IMR-90 (cell line): ENCODE results near the gene USP24. TPM values are rescaled to one million over a fixed set of nuclear protein-coding genes. Genes with fewer than 3 reads are reported as not detected.

Experiments
- ATAC-seq: fragments of 200-7000 bp; cut with Tn5 transposase; 2 replicates; pipeline ENCODE4 v1.9.1; 2020; ENCODE audit warnings: low read depth, mild to moderate bottlenecking, moderate library complexity
- BruUV-seq: library from RNA; stranded (reverse); fragments of 400-500 nt; replicated peaks from 2 replicates; lab custom pipeline; 2021; lab: Mats Ljungman, UMichigan
- CTCF ChIA-PET: fragments of 300-600 bp; formaldehyde crosslinking; extraction: SDS; loops from one replicate; lab custom pipeline; 2021; ENCODE audit warnings: antibody characterized with exemption; lab: Yijun Ruan, JAX
- POLR2A ChIA-PET: fragments of 300-600 bp; sonication (Branson Sonifier 250); formaldehyde crosslinking; loops from one replicate; lab custom pipeline; 2022; ENCODE audit warnings: antibody characterized with exemption; ENCODE audit not compliant: unreplicated experiment; lab: Charles Lee
- DNase-seq: peaks from one replicate; pipeline ENCODE4 v3.0.0; 2013
- H2AFZ ChIP-seq: replicated peaks from 2 replicates; pipeline ENCODE3; 2013; ENCODE audit warnings: low read length, mild to moderate bottlenecking; ENCODE audit not compliant: poor library complexity
- H2AK5ac ChIP-seq: 2 replicates; pipeline ENCODE4 v1.6.1; 2013; ENCODE audit warnings: low read depth, low read length, inconsistent platforms
- H2AK9ac ChIP-seq: replicated peaks from 2 replicates; pipeline ENCODE3; 2013; ENCODE audit warnings: mild to moderate bottlenecking, low read depth, low read length, moderate library complexity; ENCODE audit not compliant: poor library complexity
- H2BK120ac ChIP-seq: 2 replicates; pipeline ENCODE4 v1.6.1; 2013; ENCODE audit warnings: low read depth, low read length, inconsistent platforms
- H2BK15ac ChIP-seq: 3 replicates; pipeline ENCODE4 v1.6.1; 2013; ENCODE audit warnings: low read depth, low read length, inconsistent platforms
- H2BK20ac ChIP-seq: 2 replicates; pipeline ENCODE4 v1.6.1; 2013; ENCODE audit warnings: low read depth, mild to moderate bottlenecking, inconsistent platforms, low read length, moderate library complexity
- H2BK5ac ChIP-seq: 2 replicates; pipeline ENCODE4 v1.6.1; 2013; ENCODE audit warnings: mild to moderate bottlenecking, low read depth, low read length, inconsistent platforms; ENCODE audit not compliant: poor library complexity, severe bottlenecking
- H3K14ac ChIP-seq: replicated peaks from 2 replicates; pipeline ENCODE4 v1.6.1; 2013; ENCODE audit warnings: low read depth, low read length, inconsistent platforms
- H3K18ac ChIP-seq: 2 replicates; pipeline ENCODE4 v1.6.1; 2013; ENCODE audit warnings: low read depth, low read length, control low read depth
- H3K23ac ChIP-seq: 2 replicates; pipeline ENCODE4 v1.6.1; 2013; ENCODE audit warnings: low read depth, low read length, inconsistent platforms
- H3K27ac ChIP-seq: 2 replicates; pipeline ENCODE4 v1.5.1; 2013; ENCODE audit warnings: mild to moderate bottlenecking, control low read depth, low read length; ENCODE audit not compliant: insufficient read depth
- H3K27me3 ChIP-seq: 2 replicates; pipeline ENCODE4 v1.6.1; 2013; ENCODE audit warnings: low read length; ENCODE audit not compliant: control insufficient read depth, insufficient read depth
- H3K36me3 ChIP-seq: 2 replicates; pipeline ENCODE4 v1.6.1; 2013; ENCODE audit warnings: low read length, mixed read lengths; ENCODE audit not compliant: control insufficient read depth, insufficient read depth
- H3K4ac ChIP-seq: 2 replicates; pipeline ENCODE4 v1.6.1; 2013; ENCODE audit warnings: low read depth, low read length, inconsistent platforms
- H3K4me1 ChIP-seq: 2 replicates; pipeline ENCODE4 v1.6.1; 2013; ENCODE audit warnings: low read length, mixed read lengths; ENCODE audit not compliant: control insufficient read depth, insufficient read depth
- H3K4me2 ChIP-seq: 2 replicates; pipeline ENCODE4 v1.6.1; 2013; ENCODE audit warnings: low read depth, mild to moderate bottlenecking, control low read depth, low read length, moderate library complexity
- H3K4me3 ChIP-seq: 2 replicates; pipeline ENCODE4 v1.5.1; 2013; ENCODE audit warnings: low read depth, mild to moderate bottlenecking, control low read depth, low read length, moderate library complexity; ENCODE audit not compliant: insufficient read depth
- H3K56ac ChIP-seq: 2 replicates; pipeline ENCODE4 v1.6.1; 2013; ENCODE audit warnings: low read length, inconsistent platforms; ENCODE audit not compliant: insufficient read depth; ENCODE audit errors: extremely low read depth
- H3K79me1 ChIP-seq, 2 experiments: 2 replicates each; pipeline ENCODE4 v1.6.1; 2013; ENCODE audit warnings: low read length in 2 of 2, inconsistent platforms in 1 of 2, low read depth in 1 of 2
- H3K9ac ChIP-seq: 2 replicates; pipeline ENCODE4 v1.6.1; 2013; ENCODE audit warnings: low read depth, low read length, control low read depth
- H3K9me1 ChIP-seq: 2 replicates; pipeline ENCODE4 v1.6.1; 2013; ENCODE audit warnings: low read length, inconsistent platforms; ENCODE audit not compliant: insufficient read depth
- H3K9me3 ChIP-seq: 2 replicates; pipeline ENCODE4 v1.6.1; 2013; ENCODE audit warnings: low read length; ENCODE audit not compliant: control insufficient read depth, insufficient read depth
- H4K20me1 ChIP-seq: 2 replicates; pipeline ENCODE4 v1.6.1; 2013; ENCODE audit warnings: low read length, inconsistent platforms; ENCODE audit not compliant: insufficient read depth
- H4K5ac ChIP-seq: 2 replicates; pipeline ENCODE4 v1.6.1; 2013; ENCODE audit warnings: mild to moderate bottlenecking, low read depth, low read length, control low read depth
- H4K8ac ChIP-seq, 2 experiments: 2 replicates each; pipeline ENCODE4 v1.6.1; 2013; ENCODE audit warnings: low read depth in 2 of 2, low read length in 2 of 2, control low read depth in 1 of 2, inconsistent platforms in 1 of 2
- H4K91ac ChIP-seq: 2 replicates; pipeline ENCODE4 v1.6.1; 2013; ENCODE audit warnings: low read depth, low read length, inconsistent platforms; ENCODE audit not compliant: insufficient read depth
- BHLHE40 ChIP-seq: fragments of 150-350 bp; IDR thresholded peaks from 2 replicates; pipeline ENCODE4 v1.6.1; 2016; ENCODE audit warnings: mild to moderate bottlenecking, low read depth, low read length
- CEBPB ChIP-seq: IDR thresholded peaks from 2 replicates; pipeline ENCODE4 v1.6.1; 2012; ENCODE audit warnings: low read depth, low read length, improper control_type of control experiment
- CHD1 ChIP-seq: IDR thresholded peaks from 2 replicates; pipeline ENCODE4 v1.6.1; 2012; ENCODE audit warnings: low read depth, low read length, improper control_type of control experiment
- CTCF ChIP-seq: conservative IDR thresholded peaks from 2 replicates; pipeline ENCODE4 v1.5.1; 2012; ENCODE audit warnings: mild to moderate bottlenecking, low read depth, low read length, improper control_type of control experiment
- ELK1 ChIP-seq: fragments of 150-350 bp; IDR thresholded peaks from 2 replicates; pipeline ENCODE4 v1.6.1; 2016; ENCODE audit warnings: low read depth, mild to moderate bottlenecking, low read length, moderate library complexity, borderline replicate concordance
- MAFK ChIP-seq: IDR thresholded peaks from 2 replicates; pipeline ENCODE4 v1.6.1; 2012; ENCODE audit warnings: low read depth, low read length, improper control_type of control experiment
- MAZ ChIP-seq: IDR thresholded peaks from 2 replicates; pipeline ENCODE4 v1.6.1; 2012; ENCODE audit warnings: low read depth, mild to moderate bottlenecking, low read length, improper control_type of control experiment, moderate library complexity, borderline replicate concordance
- MXI1 ChIP-seq: IDR thresholded peaks from 2 replicates; pipeline ENCODE4 v1.6.1; 2012; ENCODE audit warnings: low read depth, mild to moderate bottlenecking, low read length, moderate library complexity, borderline replicate concordance
- NFE2L2 ChIP-seq: fragments of 150-350 bp; IDR thresholded peaks from 2 replicates; pipeline ENCODE4 v1.6.1; 2016; ENCODE audit warnings: low read depth, mild to moderate bottlenecking, low read length
- RAD21 ChIP-seq: IDR thresholded peaks from 2 replicates; pipeline ENCODE4 v1.6.1; 2012; ENCODE audit warnings: low read length, improper control_type of control experiment
- RCOR1 ChIP-seq: IDR thresholded peaks from 2 replicates; pipeline ENCODE4 v1.6.1; 2012; ENCODE audit warnings: mild to moderate bottlenecking, low read length, improper control_type of control experiment; ENCODE audit not compliant: insufficient replicate concordance
- RFX5 ChIP-seq: IDR thresholded peaks from 2 replicates; pipeline ENCODE4 v1.8.0; 2012; ENCODE audit warnings: low read depth, mild to moderate bottlenecking, low read length, moderate library complexity
- SMC3 ChIP-seq: fragments of 150-350 bp; IDR thresholded peaks from 2 replicates; pipeline ENCODE4 v1.6.1; 2016; ENCODE audit warnings: low read depth, mild to moderate bottlenecking, antibody characterized with exemption, low read length, moderate library complexity
- USF2 ChIP-seq: fragments of 150-350 bp; IDR thresholded peaks from 2 replicates; pipeline ENCODE4 v1.6.1; 2017; ENCODE audit warnings: mild to moderate bottlenecking, antibody characterized with exemption, low read length, low read depth
- WGBS, 2 experiments: methylation state at CpG; one replicate each; pipeline versions ENCODE4 v1.1.5 to v1.1.7; 2013; ENCODE audit warnings: missing lambda C conversion rate in 2 of 2; ENCODE audit not compliant: insufficient read length in 1 of 2; ENCODE audit errors: extremely low coverage in 2 of 2; 5-methylcytosine and 5-hydroxymethylcytosine counted together
- dilution Hi-C: fragments of 300-500 bp; cut with HindIII; formaldehyde crosslinking; loops from one replicate; pipeline ENCODE4 v1.14.3; 2018; ENCODE audit warnings: low sequenced_read_pairs; ENCODE audit not compliant: unreplicated experiment
- in situ Hi-C: fragments of 300-500 bp; cut with MboI; formaldehyde crosslinking; loops from 3 replicates; pipeline ENCODE4 v1.14.3; 2019; ENCODE audit warnings: low sequenced_read_pairs, inconsistent platforms, mixed read lengths
- intact Hi-C: fragments of 100-400 bp; cut with micrococcal nuclease; formaldehyde crosslinking; loops from 2 replicates; pipeline ENCODE4 v1.10.0; 2022
- polyA plus RNA-seq, 3 experiments: library from polyadenylated mRNA; depleted of rRNA; stranded (reverse); fragments of >200 nt; gene quantifications; 2 replicates each; pipeline ENCODE4 v1.2.3, GENCODE V29; 2012; ENCODE audit warnings: low replicate concordance in 1 of 3
- total RNA-seq: library from RNA; depleted of rRNA; stranded (reverse); fragments of >200 nt; gene quantifications from 2 replicates; pipeline ENCODE4 v1.2.3, GENCODE V29; 2012

USP24 gene
- total and polyA plus RNA-seq, 2 of the 4 experiments (the other 2 are of a cell fraction): 8.4 to 36.7 TPM

GRCh38 chr1:55213151-55213884 is 1.8 kb downstream of the USP24 start:
- Histone ChIP-seq H2AK5ac (peak overlapping the region; percentile 71; the same call in 1 of the 2 replicates), H3K4ac (peak overlapping the region; percentile 82; the same call in 1 of the 2 replicates), H3K56ac (no peak overlapping the region), H3K9me1 (peaks cover 11% of the 10 kb centered on the region), H3K4me1 (peaks cover 8% of the 10 kb centered on the region; the same call in 1 of the 2 replicates), H3K9ac (peak overlapping the region; percentile 79; the same call in 1 of the 2 replicates), H3K4me3 (peak overlapping the region; percentile 99), H3K4me2 (peak overlapping the region; percentile 84), H4K5ac (no peak overlapping the region), H4K91ac (no peak overlapping the region), H4K20me1 (peaks cover 20% of the 10 kb centered on the region), H3K27ac (peak overlapping the region; percentile 55), H2BK20ac (no peak overlapping the region), H2BK120ac (no peak overlapping the region), H3K9me3 (no peaks in the 10 kb centered on the region), H2BK15ac (no peak overlapping the region), H3K27me3 (no peaks in the 10 kb centered on the region), H3K79me1 (peaks cover 23 to 51% of the 10 kb centered on the region in 2 experiments), H3K14ac (peak overlapping the region; percentile 84; the same call in 1 of the 2 replicates), H3K18ac (no peak overlapping the region), H4K8ac (no peak overlapping the region), H3K36me3 (no peaks in the 10 kb centered on the region), H2AFZ (no peak overlapping the region), H3K23ac (peak overlapping the region; percentile 66), H2AK9ac (no peak overlapping the region), H2BK5ac (no peak overlapping the region)
- ATAC-seq: no peak
- DNase-seq: no peak
- in situ Hi-C loops (no loop called here), dilution Hi-C loops (no loop called here), intact Hi-C loops (no loop called here)
- CTCF ChIA-PET: interaction anchor here (1.2 kb wide), 2 partner anchors 12 to 70 kb away, joined by 3 to 4 read pairs; no protein-coding TSS in a partner anchor
- BruUV-seq: no TSS peak
- POLR2A ChIA-PET: no interaction called here
- 20% methylated on average over 1 of the region's 10 CpGs; no CpG with 5 or more reads in 1 of the 2 experiments for WGBS, 2 experiments
- no peak for TF ChIP-seq NFE2L2
- TF ChIP-seq MXI1: no peak
- TF ChIP-seq CTCF: no peak
- no peak for TF ChIP-seq MAZ
- no peak for TF ChIP-seq USF2
- no peak for TF ChIP-seq RFX5
- no peak for TF ChIP-seq ELK1
- no peak for TF ChIP-seq CEBPB
- TF ChIP-seq CHD1: no peak
- TF ChIP-seq SMC3: no peak
- no peak for TF ChIP-seq MAFK
- no peak for TF ChIP-seq RAD21
- no peak for TF ChIP-seq RCOR1
- TF ChIP-seq BHLHE40: no peak
